Activated naive CD8-positive, alpha-beta T cell treated with anti-CD3 and anti-CD28 coated beads, Interleukin-2, amount 10 ng/mL, durations not matched to agents 7 days and 5 days (primary cell): ENCODE results near the gene PDCD11. TPM values are rescaled to one million over a fixed set of nuclear protein-coding genes. Genes with fewer than 3 reads are reported as not detected.

Source experiments
- ATAC-seq: fragments of 150-1000 bp; cut with Tn5 transposase; one replicate; pipeline ENCODE4 v1.10.0; 2021; ENCODE audit warnings: low read depth, moderate library complexity
- POLR2A ChIA-PET: fragments of 350-600 bp; sonication (Branson Sonifier 250); formaldehyde crosslinking; loops from one replicate; lab custom pipeline; 2021; ENCODE audit warnings: antibody characterized with exemption; lab: Charles Lee
- DNase-seq: peaks from one replicate; pipeline ENCODE4 v3.0.0; 2021
- H3K27ac Mint-ChIP-seq: one replicate; pipeline ENCODE4 v1.8.0; 2022; ENCODE audit warnings: mild to moderate bottlenecking, mixed read lengths
- H3K27me3 Mint-ChIP-seq: one replicate; pipeline ENCODE4 v1.8.0; 2022; ENCODE audit warnings: mild to moderate bottlenecking, moderate library complexity, mixed read lengths
- H3K36me3 Mint-ChIP-seq: one replicate; pipeline ENCODE4 v1.8.0; 2021; ENCODE audit warnings: mild to moderate bottlenecking, mixed read lengths
- H3K4me1 Mint-ChIP-seq: one replicate; pipeline ENCODE4 v1.8.0; 2021; ENCODE audit warnings: mixed read lengths
- H3K4me3 Mint-ChIP-seq: one replicate; pipeline ENCODE4 v1.8.0; 2022; ENCODE audit warnings: mild to moderate bottlenecking, moderate library complexity, mixed read lengths
- H3K9me3 Mint-ChIP-seq: one replicate; pipeline ENCODE4 v1.8.0; 2021; ENCODE audit warnings: mixed read lengths
- total RNA-seq, 2 experiments: library from RNA; stranded (reverse); gene quantifications; one replicate each; pipeline ENCODE4 v1.2.3, GENCODE V29; 2021

PDCD11 gene
- total RNA-seq, 2 experiments from 2014 or later: 45.1 to 49.9 TPM

DNA sequence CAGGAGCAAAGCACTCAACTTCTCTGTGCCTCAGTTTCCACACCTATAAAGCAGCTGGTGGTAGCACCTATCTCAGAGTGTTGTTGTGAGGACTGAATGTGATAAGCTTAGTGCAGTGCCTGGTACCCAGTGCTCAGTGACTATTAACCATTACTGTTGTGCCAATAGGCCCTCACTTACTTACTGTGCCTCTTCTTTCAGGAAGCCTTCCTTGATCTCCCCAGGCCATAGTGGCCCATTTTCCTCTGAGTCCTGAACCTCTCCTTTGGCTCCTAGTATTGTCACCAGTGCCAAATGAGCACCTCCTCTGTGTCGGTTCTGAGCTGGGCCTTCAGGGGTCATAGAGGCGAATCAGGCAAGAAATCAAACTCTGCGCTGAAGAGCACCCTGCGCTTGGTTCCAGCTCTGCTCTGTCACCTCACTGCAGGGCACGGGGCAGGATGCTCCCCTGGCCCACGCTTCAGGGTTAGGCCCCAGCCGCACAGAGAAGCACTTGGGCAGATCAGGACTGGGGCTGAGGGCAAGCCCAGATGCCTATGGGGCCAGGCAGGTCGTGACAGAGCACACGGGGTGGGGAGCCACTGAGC, 59.7 kb downstream of the PDCD11 start:
- H3K27ac Mint-ChIP-seq: peak overlapping the region; percentile 8
- DNase-seq (no peak), ATAC-seq (no peak)
- H3K9me3 Mint-ChIP-seq: no peaks in the 10 kb centered on the region
- H3K4me3 Mint-ChIP-seq: no peak overlapping the region
- peaks cover 8% of the 10 kb centered on the region for H3K36me3 Mint-ChIP-seq
- POLR2A ChIA-PET: interaction anchor here (0.8 to 8.8 kb wide), 3 partner anchors 14 to 36 kb away, joined by 3 to 89 read pairs (median 3); no protein-coding TSS in a partner anchor
- H3K27me3 Mint-ChIP-seq: no peaks in the 10 kb centered on the region
- H3K4me1 Mint-ChIP-seq: peaks cover 34% of the 10 kb centered on the region

DNA sequence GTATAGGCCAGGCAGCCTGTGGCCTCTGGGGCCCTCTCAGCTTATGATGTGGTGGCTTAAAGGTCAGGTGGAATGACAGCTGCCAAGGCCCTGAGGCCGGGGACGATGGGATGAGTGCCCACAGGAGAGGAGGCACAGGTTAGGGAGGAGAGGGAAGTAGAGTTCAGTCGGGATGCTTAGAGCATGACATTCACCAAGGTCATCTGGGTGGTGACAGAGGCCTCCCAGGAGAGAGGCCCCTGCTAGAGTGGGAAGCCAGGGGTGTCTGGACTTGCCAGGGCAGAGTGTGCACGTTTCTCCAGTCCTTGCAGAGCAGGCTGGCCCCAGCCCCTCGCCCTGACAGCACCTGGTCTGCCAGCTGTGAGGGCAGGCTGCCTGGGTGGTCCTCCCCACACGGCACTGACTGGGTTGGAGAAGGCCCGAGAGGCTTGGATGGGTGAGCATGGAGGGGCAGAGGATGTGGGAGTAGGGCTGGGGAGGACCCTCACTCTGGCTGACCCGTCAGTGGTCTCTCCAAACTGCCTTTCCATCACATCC, 60.8 kb downstream of the PDCD11 start:
- POLR2A ChIA-PET: interaction anchor here (0.9 to 1.0 kb wide), 2 partner anchors 9 to 11 kb away, joined by 3 to 6 read pairs; no protein-coding TSS in a partner anchor
- Mint-ChIP-seq H3K27me3 (no peaks in the 10 kb centered on the region), H3K27ac (peak overlapping the region; percentile 79), H3K9me3 (no peaks in the 10 kb centered on the region), H3K4me1 (peaks cover 34% of the 10 kb centered on the region), H3K36me3 (peaks cover 7% of the 10 kb centered on the region), H3K4me3 (peak overlapping the region; percentile 47)
- DNase-seq: no peak
- no peak for ATAC-seq

DNA sequence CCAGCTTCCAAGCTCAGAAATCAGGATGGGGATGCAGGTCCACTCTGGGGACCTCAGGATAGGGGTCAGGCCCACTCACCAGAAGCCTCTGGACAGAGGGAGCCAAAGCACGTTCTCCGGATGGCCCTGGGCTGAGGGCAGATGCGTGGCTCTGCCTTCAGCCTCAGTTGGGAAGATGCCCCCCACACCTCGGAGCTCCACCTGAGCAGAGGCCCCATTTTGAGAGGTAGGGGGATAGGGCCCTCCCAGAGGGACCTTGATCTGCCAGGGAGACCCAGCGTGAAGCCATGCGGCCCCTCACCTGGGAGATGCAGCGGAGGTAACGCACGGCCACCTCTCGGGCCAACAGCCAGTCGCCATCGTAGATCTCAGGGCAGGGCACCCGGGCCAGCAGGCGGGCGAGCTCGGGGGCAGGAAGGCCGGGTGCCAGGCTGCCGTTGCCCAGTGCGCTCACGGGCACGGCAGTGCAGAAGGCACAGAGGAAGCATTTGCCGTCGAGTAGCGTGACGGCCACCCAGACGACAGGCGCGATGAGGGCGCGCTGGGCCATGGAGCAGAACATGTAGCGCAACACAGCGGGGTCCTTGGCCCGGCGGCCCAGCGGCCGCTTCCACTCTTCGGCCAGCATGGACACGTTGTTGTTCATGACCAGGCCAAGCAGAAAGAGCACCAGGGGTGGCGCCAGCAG, 61.6 kb downstream of the PDCD11 start:
- no peak overlapping the region for H3K27ac Mint-ChIP-seq
- peaks cover 30% of the 10 kb centered on the region for H3K4me1 Mint-ChIP-seq
- POLR2A ChIA-PET: interaction anchor here (0.9 to 3.3 kb wide), 3 partner anchors 8 to 13 kb away, joined by 3 to 24 read pairs (median 6); no protein-coding TSS in a partner anchor

DNA sequence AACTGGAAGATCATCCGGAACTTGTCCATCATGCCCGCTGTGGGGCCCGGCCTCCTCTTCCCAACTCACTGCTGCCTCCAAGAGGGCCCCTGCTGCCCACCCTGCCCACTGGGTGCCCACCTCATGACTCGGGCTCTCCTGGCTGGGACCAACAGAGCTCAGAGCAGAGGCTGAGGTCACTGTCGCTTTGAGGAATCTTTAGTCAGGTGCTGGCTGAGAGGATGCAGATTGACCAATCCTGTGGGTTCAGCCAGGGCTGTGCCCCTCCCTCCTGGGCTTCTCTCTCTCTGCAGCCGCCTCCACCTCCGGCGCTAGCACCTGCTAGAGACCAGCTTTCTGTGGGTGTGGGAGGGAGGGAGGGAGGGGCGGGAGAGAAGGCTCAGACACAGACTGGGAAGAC, 62.3 kb downstream of the PDCD11 start, which contains the start of gene CALHM1:
TSS of gene CALHM1 (minus strand) at position 181 of the 400 bp plus-strand sequence. CDS start at position 32, 149 bp downstream.
- DNase-seq (no peak), ATAC-seq (peak; percentile 83)
- Mint-ChIP-seq H3K4me3 (peak within 1 kb of the TSS; percentile 44), H3K36me3 (peaks cover 4% of the 10 kb centered on the region), H3K4me1 (peaks cover 24% of the 10 kb centered on the region), H3K27ac (peak within 1 kb of the TSS; percentile 81), H3K9me3 (no peaks in the 10 kb centered on the region), H3K27me3 (peaks cover 5% of the 10 kb centered on the region)
- POLR2A ChIA-PET: interaction anchor here (1.6 to 3.3 kb wide), 2 partner anchors 12 to 13 kb away, joined by 4 to 24 read pairs; no protein-coding TSS in a partner anchor

More for the DNA sequence above, 61.6 kb downstream of the PDCD11 start:
- Mint-ChIP-seq H3K4me3 (no peak overlapping the region), H3K27me3 (no peaks in the 10 kb centered on the region), H3K36me3 (peaks cover 7% of the 10 kb centered on the region), H3K9me3 (no peaks in the 10 kb centered on the region)
- ATAC-seq (no peak), DNase-seq (no peak)

DNA sequence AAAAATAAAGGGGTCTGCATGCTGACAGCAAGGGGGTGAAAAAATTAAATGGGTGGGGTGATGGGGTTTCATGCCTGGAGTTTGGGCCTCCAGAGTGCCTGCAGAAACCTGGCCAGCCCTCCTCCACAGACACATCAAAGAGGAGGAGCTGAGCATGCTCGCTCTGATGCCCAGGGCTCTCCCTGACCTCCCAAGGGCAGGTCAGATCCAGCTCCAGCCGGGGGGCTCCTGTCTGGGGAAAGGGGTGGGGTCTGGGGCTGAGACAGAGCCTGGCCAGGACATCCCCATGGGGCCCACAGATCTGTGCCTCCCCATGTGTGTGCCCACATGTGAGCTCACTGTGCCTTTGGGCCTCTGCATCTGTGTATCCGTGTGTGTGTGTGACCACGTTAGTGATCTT, 63.2 kb downstream of the PDCD11 start:
- Mint-ChIP-seq H3K4me3 (peak overlapping the region; percentile 55), H3K9me3 (no peaks in the 10 kb centered on the region), H3K27ac (peak overlapping the region; percentile 81), H3K36me3 (peaks cover 2% of the 10 kb centered on the region), H3K27me3 (peaks cover 7% of the 10 kb centered on the region), H3K4me1 (peaks cover 20% of the 10 kb centered on the region)
- DNase-seq: no peak
- ATAC-seq: peak; percentile 17
- POLR2A ChIA-PET: interaction anchor here (1.3 to 3.3 kb wide), 3 partner anchors 11 to 16 kb away, joined by 3 to 24 read pairs (median 4); no protein-coding TSS in a partner anchor

DNA sequence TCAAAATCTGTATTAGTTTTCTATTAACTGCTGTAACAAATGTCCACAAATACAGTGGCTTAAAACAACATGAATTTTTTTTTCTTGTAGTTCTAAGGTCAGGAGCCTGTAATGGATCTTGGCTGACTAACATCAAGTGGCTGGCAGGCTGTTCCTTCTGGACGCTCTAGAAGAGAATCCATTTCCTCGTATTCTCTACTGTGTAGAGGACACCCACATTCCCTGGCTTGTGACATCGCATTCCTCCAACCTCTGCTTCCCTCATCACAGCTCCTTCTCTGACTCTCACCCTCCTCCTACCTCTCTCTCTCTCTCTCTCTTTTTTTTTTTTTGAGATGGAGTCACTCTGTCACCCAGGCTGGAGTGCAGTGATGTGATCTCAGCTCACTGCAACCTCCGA, 67.1 kb downstream of the PDCD11 start:
- Mint-ChIP-seq H3K27me3 (peaks cover 7% of the 10 kb centered on the region), H3K36me3 (no peaks in the 10 kb centered on the region), H3K9me3 (no peaks in the 10 kb centered on the region), H3K4me1 (peaks cover 39% of the 10 kb centered on the region), H3K4me3 (no peak overlapping the region), H3K27ac (no peak overlapping the region)
- ATAC-seq (no peak), DNase-seq (no peak)
- POLR2A ChIA-PET: interaction anchor here (0.6 kb wide), 1 partner anchor 11 kb away, joined by 3 read pairs; the partner anchor contains the start of gene CALHM2

DNA sequence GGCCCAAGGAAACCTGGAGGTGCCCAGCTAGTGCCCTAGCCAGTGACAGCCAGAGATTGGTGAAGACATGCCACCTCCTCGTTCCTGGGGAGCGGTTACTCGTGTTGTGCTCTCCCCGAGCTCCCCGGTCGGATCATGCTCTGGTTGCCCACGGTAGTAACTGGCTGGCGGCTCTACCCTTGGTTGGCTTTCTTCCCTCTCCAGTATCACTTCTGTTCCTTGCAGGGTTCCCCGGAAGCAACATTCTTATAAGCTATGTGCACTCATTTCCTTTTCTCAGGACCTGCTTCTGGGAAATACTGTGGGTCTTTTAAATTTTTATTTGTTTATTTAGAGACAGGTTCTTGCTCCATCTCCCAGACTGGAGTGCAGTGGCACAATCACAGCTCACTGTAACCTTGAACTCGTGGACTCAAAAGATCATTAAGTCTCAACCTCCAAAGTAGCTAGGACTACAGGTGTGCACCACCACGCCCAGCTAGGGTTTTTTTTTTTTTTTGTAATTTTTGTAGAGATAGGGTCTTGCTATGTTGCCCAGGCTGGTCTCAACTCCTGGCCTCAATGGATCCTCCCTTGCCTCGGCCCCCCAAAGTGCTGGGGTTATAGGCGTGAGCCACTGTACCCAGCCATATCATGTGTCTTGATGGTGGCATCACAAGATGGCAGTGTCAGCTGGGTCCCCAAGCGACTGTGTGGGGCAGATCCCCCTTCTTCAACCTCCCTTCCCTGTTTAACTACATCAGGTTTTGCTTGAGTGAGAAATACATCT, 69.2 kb downstream of the PDCD11 start:
- Mint-ChIP-seq H3K9me3 (no peaks in the 10 kb centered on the region), H3K27ac (no peak overlapping the region), H3K27me3 (peaks cover 7% of the 10 kb centered on the region), H3K4me1 (peaks cover 38% of the 10 kb centered on the region), H3K4me3 (no peak overlapping the region), H3K36me3 (peaks cover 9% of the 10 kb centered on the region)
- ATAC-seq (no peak), DNase-seq (no peak)
- POLR2A ChIA-PET: interaction anchor here (0.6 to 2.1 kb wide), 5 partner anchors 8 to 20 kb away, joined by 3 to 15 read pairs (median 6); partner anchors contain the start of gene CALHM2

DNA sequence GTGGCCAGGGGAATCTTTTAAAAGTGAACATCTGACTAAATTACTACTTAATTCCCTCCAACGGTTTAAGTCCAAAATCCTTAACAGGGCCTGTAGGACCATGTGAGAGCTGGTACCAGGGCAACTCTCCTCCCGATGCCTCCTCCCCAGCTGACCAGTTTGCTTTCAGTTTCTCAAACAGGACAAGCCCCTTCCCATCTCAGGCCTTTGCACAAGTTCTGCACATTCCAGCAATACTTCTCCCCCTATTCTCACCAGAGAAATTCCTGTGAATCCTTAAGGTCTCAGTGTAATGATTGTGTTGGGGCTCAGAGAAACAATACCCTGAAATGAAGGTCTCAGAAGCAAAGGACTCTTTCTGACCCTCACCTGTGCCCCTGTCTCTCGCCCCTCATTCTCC, 70.3 kb downstream of the PDCD11 start:
- POLR2A ChIA-PET: interaction anchor here (2.0 to 7.4 kb wide), 2 partner anchors 9 to 15 kb away, joined by 6 to 89 read pairs; partner anchors contain the start of gene CALHM2
- no peak overlapping the region for H3K4me3 Mint-ChIP-seq
- H3K9me3 Mint-ChIP-seq: no peaks in the 10 kb centered on the region
- H3K4me1 Mint-ChIP-seq: peaks cover 47% of the 10 kb centered on the region
- H3K36me3 Mint-ChIP-seq: peaks cover 11% of the 10 kb centered on the region
- peak overlapping the region; percentile 66 for H3K27ac Mint-ChIP-seq
- H3K27me3 Mint-ChIP-seq: peaks cover 7% of the 10 kb centered on the region
- ATAC-seq (no peak), DNase-seq (no peak)

DNA sequence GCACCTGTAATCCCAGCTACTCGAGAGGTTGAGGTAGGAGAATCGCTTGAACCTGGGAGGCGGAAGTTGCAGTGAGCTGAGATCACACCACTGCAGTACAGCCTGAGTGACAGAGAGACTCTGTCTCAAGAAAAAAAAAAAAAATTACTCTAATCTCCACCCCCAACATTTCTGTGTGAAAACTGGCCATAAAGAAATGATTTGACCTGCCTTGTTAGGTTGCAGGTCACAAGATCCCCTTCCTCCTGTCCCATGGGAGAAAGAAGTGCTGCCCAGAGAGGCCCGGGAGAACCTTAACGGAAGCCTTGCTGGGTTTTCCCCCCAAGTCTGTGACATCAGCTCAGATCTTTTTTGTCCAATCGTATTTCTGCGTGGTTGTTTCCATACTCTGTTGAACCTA, 71.0 kb downstream of the PDCD11 start:
- peaks cover 7% of the 10 kb centered on the region for H3K27me3 Mint-ChIP-seq
- no peak for DNase-seq
- peaks cover 11% of the 10 kb centered on the region for H3K36me3 Mint-ChIP-seq
- POLR2A ChIA-PET: interaction anchor here (7.4 kb wide), 1 partner anchor 15 kb away, joined by 89 read pairs; the partner anchor contains the start of gene CALHM2
- H3K4me3 Mint-ChIP-seq: peak overlapping the region; percentile 6
- H3K9me3 Mint-ChIP-seq: no peaks in the 10 kb centered on the region
- ATAC-seq: no peak
- peak overlapping the region; percentile 15 for H3K27ac Mint-ChIP-seq
- H3K4me1 Mint-ChIP-seq: peaks cover 54% of the 10 kb centered on the region

DNA sequence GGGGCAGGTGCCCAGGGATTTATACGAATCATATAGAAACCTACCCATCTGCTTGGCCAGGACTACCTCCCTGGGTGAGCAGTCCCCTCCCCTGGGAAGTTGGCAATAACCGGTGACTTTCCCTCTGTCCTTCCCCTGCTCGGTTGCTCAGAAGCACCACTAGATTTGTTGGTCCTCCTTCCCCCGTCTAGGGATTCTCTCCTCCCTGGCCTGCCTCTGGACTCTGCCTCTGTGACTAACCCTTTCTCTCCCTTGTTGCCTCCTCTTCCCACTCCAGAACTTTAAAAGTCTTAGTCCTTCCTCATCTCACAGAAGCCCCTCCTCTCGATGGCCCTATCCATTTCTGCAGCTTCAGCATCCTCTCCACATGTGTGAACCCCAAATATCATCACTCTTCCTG, 72.8 kb downstream of the PDCD11 start:
- Mint-ChIP-seq H3K9me3 (peaks cover 3% of the 10 kb centered on the region), H3K4me1 (peaks cover 62% of the 10 kb centered on the region), H3K27ac (peak overlapping the region; percentile 98), H3K27me3 (no peaks in the 10 kb centered on the region), H3K36me3 (peaks cover 14% of the 10 kb centered on the region), H3K4me3 (no peak overlapping the region)
- ATAC-seq (no peak), DNase-seq (no peak)
- POLR2A ChIA-PET: interaction anchor here (1.6 to 7.4 kb wide), 2 partner anchors 12 to 17 kb away, joined by 3 to 89 read pairs; partner anchors contain the start of gene CALHM2

DNA sequence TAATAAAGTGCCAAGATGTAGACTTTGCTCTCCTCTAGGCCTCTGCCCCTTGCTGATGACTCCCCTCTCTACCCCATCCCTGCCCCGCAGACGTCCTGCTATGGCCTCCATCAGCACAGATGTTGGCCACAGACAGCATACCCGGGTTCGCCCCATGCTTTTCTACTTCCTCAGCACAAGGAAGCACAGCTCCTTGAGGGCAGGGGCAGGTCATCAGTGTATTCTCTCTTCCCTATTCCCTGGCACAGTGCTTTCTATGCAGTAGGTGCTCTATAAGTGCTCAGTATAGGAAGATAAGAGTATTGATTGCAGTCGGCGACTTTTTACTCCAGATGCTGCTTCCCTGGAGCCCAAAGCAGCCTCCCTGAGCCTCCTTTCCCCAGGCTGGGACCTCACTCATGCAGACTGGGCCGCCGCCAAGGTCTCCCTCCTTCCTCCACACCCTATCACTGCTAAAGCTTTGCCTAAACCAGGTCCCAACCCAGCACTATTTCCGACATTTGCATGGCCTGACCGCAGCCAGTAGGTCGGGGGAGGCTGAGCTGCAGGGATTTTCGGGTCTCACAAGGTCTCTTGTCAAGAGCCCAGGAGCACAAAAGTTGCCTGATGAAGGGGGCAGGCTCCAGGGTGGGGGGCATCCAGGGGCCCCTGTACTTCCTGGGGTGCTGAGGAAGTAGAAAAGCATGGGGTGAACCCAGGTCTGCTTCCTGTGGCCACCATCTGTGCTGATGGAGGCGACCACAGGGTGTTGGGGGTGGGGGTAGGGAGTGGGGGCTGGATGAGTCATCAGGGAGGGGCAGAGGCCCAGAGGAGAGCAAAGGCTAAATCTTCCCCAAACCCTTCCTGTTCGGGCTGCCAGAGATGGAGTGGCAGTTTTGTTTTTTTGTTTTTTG, 74.6 kb downstream of the PDCD11 start:
- ATAC-seq (peak; percentile 92), DNase-seq (peak; percentile 84)
- Mint-ChIP-seq H3K4me3 (peak overlapping the region; percentile 77), H3K9me3 (peaks cover 3% of the 10 kb centered on the region), H3K27me3 (no peaks in the 10 kb centered on the region), H3K36me3 (peaks cover 14% of the 10 kb centered on the region), H3K27ac (peak overlapping the region; percentile 98), H3K4me1 (peaks cover 63% of the 10 kb centered on the region)
- POLR2A ChIA-PET: interaction anchor here (0.6 to 7.4 kb wide), 6 partner anchors 11 to 553 kb away, joined by 3 to 89 read pairs (median 9); partner anchors contain the start of genes CALHM1, CALHM2, CNNM2 and TAF5
